HG02885 (cell line): Measurements from ENCODE around the gene CCDC28B.

ENCODE experiments used
- ATAC-seq: cut with Tn5 transposase; IDR thresholded peaks from one replicate; pipeline ENCODE4 v1.9.1; 2021; ENCODE audit warnings: mild to moderate bottlenecking; ENCODE audit not compliant: unreplicated experiment, poor library complexity

CCDC28B gene

GRCh38 chr1:32192220-32192948 is 8.0 kb upstream of the CCDC28B start:
- ATAC-seq = no peak

GRCh38 chr1:32194984-32195383 is 5.4 kb upstream of the CCDC28B start:
- ATAC-seq = no peak

- no peak for ATAC-seq
Measured at GRCh38 chr1:32195531-32195930, 4.9 kb upstream of the CCDC28B start.

GRCh38 chr1:32195972-32196823 is 4.2 kb upstream of the CCDC28B start:
- ATAC-seq = no peak

- no peak for ATAC-seq
Measured at GRCh38 chr1:32197074-32197473, 3.3 kb upstream of the CCDC28B start.

GRCh38 chr1:32197837-32198236 is 2.6 kb upstream of the CCDC28B start:
- no peak for ATAC-seq

GRCh38 chr1:32198237-32199042 is 2.0 kb upstream of the CCDC28B start:
- ATAC-seq = no peak

GRCh38 chr1:32199043-32199716 is 1.2 kb upstream of the CCDC28B start:
- ATAC-seq = no peak

GRCh38 chr1:32199717-32200072 is 700 bp upstream of the CCDC28B start:
- ATAC-seq = no peak

GRCh38 chr1:32201011-32201855 is 838 bp downstream of the CCDC28B start:
- ATAC-seq = no peak

GRCh38 chr1:32204943-32205361 is 4.6 kb downstream of the CCDC28B start:
- no peak for ATAC-seq

- ATAC-seq = peak; percentile 57
Measured at GRCh38 chr1:32205401-32206370, 5.3 kb downstream of the CCDC28B start, which contains the start of gene IQCC. IQCC (plus strand) TSS chr1:32205671; CDS start chr1:32205682, 11 bp downstream.

GRCh38 chr1:32208469-32208868 is 8.1 kb downstream of the CCDC28B start:
- ATAC-seq = no peak

- ATAC-seq = no peak
Measured at GRCh38 chr1:32208891-32209328, 8.5 kb downstream of the CCDC28B start, which contains the start of gene DCDC2B. DCDC2B (plus strand) TSS chr1:32209089; CDS start chr1:32209094, 5 bp downstream.

GRCh38 chr1:32215629-32216480 is 15.5 kb downstream of the CCDC28B start:
- no peak for ATAC-seq

- ATAC-seq = no peak
Measured at GRCh38 chr1:32216566-32216965, 16.2 kb downstream of the CCDC28B start.

- ATAC-seq = no peak
Measured at GRCh38 chr1:32219022-32219421, 18.6 kb downstream of the CCDC28B start.
